ENCODE data around the gene LITAF.
"Not testable (repeated sequence)": the region's sequence is repeated elsewhere in the genome, so short reads cannot be mapped to it uniquely, and the experiment has no call there.

The LITAF gene

GRCh38 chr16:11601425-11601824, 14.7 kb upstream of the LITAF start:
- DNase-seq (ENCODE audit: low read depth in 1 of 2, low spot score in 1 of 2) = no peak

GRCh38 chr16:11599579-11599978, 12.9 kb upstream of the LITAF start:
- no peak for DNase-seq (ENCODE audit: low read depth in 1 of 2, low spot score in 1 of 2)

- no peak for DNase-seq (ENCODE audit: low read depth in 1 of 2, low spot score in 1 of 2)
Measured at GRCh38 chr16:11597235-11598095, 10.7 kb upstream of the LITAF start.

GRCh38 chr16:11596572-11597226, 10.0 kb upstream of the LITAF start:
- no peak for DNase-seq (ENCODE audit: low read depth in 1 of 2, low spot score in 1 of 2)

DNA sequence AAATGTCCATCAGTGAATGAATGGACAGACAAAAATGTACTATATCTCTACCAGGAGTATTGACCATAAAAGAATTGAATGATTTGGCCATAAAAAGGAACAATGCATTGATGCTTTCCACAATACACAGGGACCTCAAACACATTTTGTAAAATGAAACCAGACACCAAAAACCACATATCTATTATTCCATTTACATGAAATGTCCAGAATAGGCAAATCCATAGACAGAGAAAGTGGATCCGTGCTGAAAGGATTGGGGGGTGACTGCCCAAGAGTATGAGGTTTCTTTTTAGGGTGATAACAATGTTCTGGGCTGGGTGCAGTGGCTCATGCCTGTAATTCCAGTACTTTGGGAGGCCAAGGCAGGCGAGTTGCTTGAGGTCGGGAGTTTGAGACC, 6.9 kb upstream of the LITAF start:
- DNase-seq (ENCODE audit: low read depth in 1 of 2, low spot score in 1 of 2) = no peak

DNA sequence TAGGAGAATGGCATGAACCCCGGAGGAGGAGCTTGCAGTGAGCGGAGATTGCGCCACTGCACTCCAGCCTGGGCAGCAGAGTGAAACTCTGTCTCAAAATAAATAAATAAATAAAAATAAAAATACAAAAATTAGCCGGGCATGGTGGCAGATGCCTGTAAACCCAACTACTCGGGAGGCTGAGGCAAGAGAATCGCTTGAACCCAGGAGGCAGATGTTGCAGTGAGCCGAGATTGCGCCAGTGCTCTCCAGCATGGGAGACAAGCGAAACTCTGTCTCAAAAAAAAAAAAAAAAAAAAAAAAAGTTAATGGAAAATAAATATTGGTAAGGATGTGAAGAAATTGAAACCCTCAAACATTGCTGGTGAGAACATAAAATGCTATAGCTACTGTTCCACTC, 6.4 kb upstream of the LITAF start:
- not testable (repeated sequence) for DNase-seq (ENCODE audit: low read depth in 1 of 2, low spot score in 1 of 2)

DNA sequence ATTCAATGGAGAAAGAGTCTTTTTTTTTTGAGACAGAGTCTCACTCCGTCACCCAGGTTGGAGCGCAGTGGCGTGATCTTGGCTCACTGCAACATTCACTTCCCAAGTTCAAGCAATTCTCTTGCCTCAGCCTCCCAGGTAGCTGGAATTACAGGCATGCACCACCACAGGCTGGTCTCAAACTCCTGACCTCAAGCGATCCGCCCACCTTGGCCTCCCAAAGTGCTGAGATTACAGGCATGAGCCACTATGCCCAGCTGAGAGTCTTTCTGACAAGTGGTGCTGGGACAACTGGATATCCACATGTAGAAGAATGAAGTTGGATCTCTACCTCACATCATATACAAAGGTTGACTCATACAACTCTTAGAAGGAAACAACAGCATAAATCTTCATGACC, 4.9 kb upstream of the LITAF start:
- DNase-seq (ENCODE audit: low read depth in 1 of 2, low spot score in 1 of 2) = not testable (repeated sequence)

DNA sequence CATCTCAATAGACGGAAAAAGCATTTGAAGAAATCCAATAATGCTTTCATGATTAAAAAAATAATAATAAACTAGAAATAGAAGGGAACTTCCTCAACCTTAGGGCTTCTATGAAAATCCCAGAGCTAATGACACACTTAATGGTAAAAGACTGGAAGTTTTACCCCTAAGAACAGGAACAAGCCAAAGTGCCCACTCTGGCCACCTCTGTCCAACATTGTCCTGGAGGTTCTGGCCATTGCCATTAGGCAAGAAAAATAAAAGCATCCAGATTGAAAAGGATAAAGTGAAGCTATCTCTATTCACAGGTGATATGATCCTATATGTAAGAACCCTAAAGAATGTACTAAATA, 2.5 kb upstream of the LITAF start:
- DNase-seq (ENCODE audit: low read depth in 1 of 2, low spot score in 1 of 2) = no peak

DNA sequence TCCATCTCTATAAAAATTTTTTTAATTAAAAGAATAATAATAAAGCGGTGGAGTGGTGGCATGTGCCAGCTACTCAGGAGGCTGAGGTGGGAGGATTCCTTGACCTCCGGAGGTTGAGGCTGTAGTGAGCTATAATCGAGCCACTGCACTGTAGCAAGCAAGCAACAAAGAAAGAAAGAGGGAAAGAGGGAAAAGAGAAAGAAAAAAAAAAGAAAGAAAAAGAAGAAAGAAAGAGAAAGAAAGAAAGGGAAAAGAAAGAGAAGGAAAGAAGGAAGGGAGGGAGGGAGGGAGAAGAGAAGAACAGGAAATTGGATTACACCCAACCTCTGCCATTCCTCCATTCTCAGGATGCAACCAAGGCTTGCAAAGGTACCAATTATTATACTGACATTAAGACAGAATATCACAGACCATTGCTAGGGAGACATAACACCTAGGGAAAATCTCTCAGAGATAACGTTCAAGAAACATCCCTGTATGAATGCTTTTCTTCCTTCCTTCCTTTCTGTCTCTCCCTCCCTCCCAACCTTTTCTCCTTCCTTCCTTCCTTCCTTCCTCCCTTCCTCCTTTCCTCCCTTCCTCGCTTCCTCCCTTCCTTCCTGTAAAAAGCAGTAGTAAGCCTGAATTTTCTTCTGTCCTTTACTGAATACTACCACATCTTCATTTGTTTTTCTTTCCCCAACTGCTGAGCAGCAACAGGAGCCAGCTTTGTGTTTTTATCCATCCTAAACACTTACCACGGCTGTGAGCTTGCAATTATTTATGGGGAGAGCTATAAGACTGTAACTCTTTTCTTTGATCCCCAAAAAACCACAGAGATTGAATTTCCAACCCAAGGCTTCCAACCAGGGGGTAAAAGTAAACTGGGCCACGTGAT, 1.8 kb upstream of the LITAF start:
- no peak for DNase-seq (ENCODE audit: low read depth in 1 of 2, low spot score in 1 of 2)

DNA sequence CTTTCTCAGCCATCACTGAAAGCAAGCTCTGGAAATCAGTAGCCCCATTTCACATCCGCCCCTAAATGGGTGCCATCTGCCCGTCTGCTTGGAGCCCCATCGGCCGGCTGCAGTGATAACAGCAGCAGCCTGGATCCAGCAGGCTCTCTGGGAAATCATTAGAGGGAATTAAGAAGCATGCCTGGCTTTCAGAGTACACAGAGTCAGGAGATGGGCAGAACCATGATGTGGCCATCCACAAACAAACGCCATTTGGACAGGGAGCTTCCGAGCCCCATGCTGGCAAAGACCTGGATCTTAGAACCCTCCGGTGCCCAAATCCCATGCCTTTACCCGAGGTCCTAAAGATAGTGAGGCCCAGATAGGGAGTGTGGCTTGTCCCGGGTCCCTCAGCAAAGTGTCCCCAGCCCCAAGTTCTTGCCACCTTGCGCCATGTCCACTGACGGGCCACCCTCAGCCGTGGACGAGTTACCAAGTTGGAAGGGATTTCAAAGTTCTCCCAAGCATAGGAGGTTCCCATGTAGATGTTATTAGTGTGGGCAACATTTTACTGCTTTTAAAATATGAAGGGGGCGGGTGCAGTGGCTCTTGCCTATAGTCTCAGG, 1.0 kb upstream of the LITAF start:
- DNase-seq (ENCODE audit: low read depth in 1 of 2, low spot score in 1 of 2) = no peak

GRCh38 chr16:11586378-11586855, 302 bp downstream of the LITAF start:
- no peak for DNase-seq (ENCODE audit: low read depth in 1 of 2, low spot score in 1 of 2)

GRCh38 chr16:11585460-11586377, 1.0 kb downstream of the LITAF start:
- no peak for DNase-seq (ENCODE audit: low read depth in 1 of 2, low spot score in 1 of 2)

- DNase-seq (ENCODE audit: low read depth in 1 of 2, low spot score in 1 of 2) = no peak
Measured at GRCh38 chr16:11583889-11584565, 2.7 kb downstream of the LITAF start.

DNA sequence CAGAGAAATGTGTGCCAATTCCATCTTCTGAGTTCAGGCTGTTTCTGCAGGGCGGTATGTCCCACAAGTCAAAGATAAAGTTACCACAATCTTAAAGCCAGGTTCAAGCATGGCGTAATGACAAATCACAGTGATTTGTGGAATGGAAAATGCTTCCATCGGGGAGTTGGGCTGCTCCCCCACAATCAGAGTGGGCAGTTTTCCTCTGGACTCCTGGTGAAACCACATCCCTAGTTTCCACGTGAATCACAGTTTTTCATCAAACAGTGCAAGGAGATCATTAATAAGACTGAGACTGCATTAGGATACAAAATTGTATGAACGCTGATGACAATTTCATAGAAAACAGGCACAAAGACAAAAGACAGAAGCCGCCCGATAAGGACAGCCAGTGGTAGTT, 3.6 kb downstream of the LITAF start:
- no peak for DNase-seq (ENCODE audit: low read depth in 1 of 2, low spot score in 1 of 2)

DNA sequence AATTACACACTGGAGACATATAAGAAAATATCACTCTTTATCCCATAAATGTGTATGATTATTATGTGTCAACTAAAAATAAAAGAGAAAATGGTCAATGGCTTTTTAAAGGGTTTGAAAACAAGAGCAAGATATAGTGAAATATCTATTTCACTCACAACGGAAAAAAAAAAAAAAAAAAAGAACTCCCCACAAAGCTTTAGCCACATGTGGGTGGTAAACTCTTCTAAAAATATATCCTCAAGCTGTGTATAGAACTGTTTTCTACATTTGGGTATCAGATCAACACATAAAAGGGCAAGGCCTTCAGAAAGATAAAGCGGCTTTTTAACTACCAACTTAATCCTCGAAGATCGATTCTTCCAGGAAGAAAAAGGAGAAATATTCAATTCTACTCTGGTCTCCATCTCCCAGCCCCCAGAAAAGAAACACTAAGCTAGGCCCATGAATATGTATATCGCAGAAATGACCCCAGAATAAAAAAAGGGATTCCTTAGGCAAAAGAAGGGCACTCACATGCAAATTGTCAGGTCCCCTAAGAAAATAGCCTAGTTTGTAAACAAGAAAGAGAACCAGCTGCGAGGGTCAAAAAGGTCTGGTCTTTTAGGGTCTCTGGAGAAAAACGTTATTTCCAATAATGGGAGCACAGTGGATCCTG, 4.4 kb downstream of the LITAF start:
- no peak for DNase-seq (ENCODE audit: low read depth in 1 of 2, low spot score in 1 of 2)

- DNase-seq (ENCODE audit: low read depth in 1 of 2, low spot score in 1 of 2) = no peak
Measured at GRCh38 chr16:11581678-11582077, 5.0 kb downstream of the LITAF start.

- no peak for DNase-seq (ENCODE audit: low read depth in 1 of 2, low spot score in 1 of 2)
Measured at GRCh38 chr16:11580451-11581086, 6.2 kb downstream of the LITAF start.

DNA sequence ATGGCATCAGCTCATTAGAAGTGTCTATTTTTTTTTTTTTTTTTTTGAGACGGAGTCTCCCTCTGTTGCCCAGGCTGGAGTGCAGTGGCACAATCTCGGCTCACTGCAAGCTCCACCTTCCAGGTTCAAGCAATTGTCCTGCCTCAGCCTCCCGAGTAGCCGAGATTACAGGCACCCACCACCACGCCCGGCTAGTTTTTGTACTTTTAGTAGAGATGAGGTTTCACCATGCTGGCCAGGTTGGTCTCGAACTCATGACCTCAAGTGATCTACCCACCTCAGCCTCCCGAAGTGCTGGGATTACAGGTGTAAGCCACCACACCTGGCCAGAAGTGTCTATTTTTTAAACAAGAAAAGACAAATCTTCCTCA, 9.4 kb downstream of the LITAF start:
- DNase-seq (ENCODE audit: low read depth in 1 of 2, low spot score in 1 of 2) = not testable (repeated sequence)

Data from activated T-helper 1 cell treated with anti-CD3 and anti-CD28 coated beads, Interleukin-2, amount 50 U/mL, for 16 hours (primary cell).